IMR-90 (cell line): ENCODE results near the gene SUSD1. TPM values are rescaled to one million over a fixed set of nuclear protein-coding genes. Genes with fewer than 3 reads are reported as not detected.

ENCODE experiments used
- ATAC-seq: fragments of 200-7000 bp; cut with Tn5 transposase; 2 replicates; pipeline ENCODE4 v1.9.1; 2020; ENCODE audit warnings: low read depth, mild to moderate bottlenecking, moderate library complexity
- BruUV-seq: library from RNA; stranded (reverse); fragments of 400-500 nt; replicated peaks from 2 replicates; lab custom pipeline; 2021; lab: Mats Ljungman, UMichigan
- CTCF ChIA-PET: fragments of 300-600 bp; formaldehyde crosslinking; extraction: SDS; loops from one replicate; lab custom pipeline; 2021; ENCODE audit warnings: antibody characterized with exemption; lab: Yijun Ruan, JAX
- POLR2A ChIA-PET: fragments of 300-600 bp; sonication (Branson Sonifier 250); formaldehyde crosslinking; loops from one replicate; lab custom pipeline; 2022; ENCODE audit warnings: antibody characterized with exemption; ENCODE audit not compliant: unreplicated experiment; lab: Charles Lee
- DNase-seq: peaks from one replicate; pipeline ENCODE4 v3.0.0; 2013
- H2AFZ ChIP-seq: replicated peaks from 2 replicates; pipeline ENCODE3; 2013; ENCODE audit warnings: low read length, mild to moderate bottlenecking; ENCODE audit not compliant: poor library complexity
- H2AK5ac ChIP-seq: 2 replicates; pipeline ENCODE4 v1.6.1; 2013; ENCODE audit warnings: low read depth, low read length, inconsistent platforms
- H2AK9ac ChIP-seq: replicated peaks from 2 replicates; pipeline ENCODE3; 2013; ENCODE audit warnings: mild to moderate bottlenecking, low read depth, low read length, moderate library complexity; ENCODE audit not compliant: poor library complexity
- H2BK120ac ChIP-seq: 2 replicates; pipeline ENCODE4 v1.6.1; 2013; ENCODE audit warnings: low read depth, low read length, inconsistent platforms
- H2BK15ac ChIP-seq: 3 replicates; pipeline ENCODE4 v1.6.1; 2013; ENCODE audit warnings: low read depth, low read length, inconsistent platforms
- H2BK20ac ChIP-seq: 2 replicates; pipeline ENCODE4 v1.6.1; 2013; ENCODE audit warnings: low read depth, mild to moderate bottlenecking, inconsistent platforms, low read length, moderate library complexity
- H2BK5ac ChIP-seq: 2 replicates; pipeline ENCODE4 v1.6.1; 2013; ENCODE audit warnings: mild to moderate bottlenecking, low read depth, low read length, inconsistent platforms; ENCODE audit not compliant: poor library complexity, severe bottlenecking
- H3K14ac ChIP-seq: replicated peaks from 2 replicates; pipeline ENCODE4 v1.6.1; 2013; ENCODE audit warnings: low read depth, low read length, inconsistent platforms
- H3K18ac ChIP-seq: 2 replicates; pipeline ENCODE4 v1.6.1; 2013; ENCODE audit warnings: low read depth, low read length, control low read depth
- H3K23ac ChIP-seq: 2 replicates; pipeline ENCODE4 v1.6.1; 2013; ENCODE audit warnings: low read depth, low read length, inconsistent platforms
- H3K27ac ChIP-seq: 2 replicates; pipeline ENCODE4 v1.5.1; 2013; ENCODE audit warnings: mild to moderate bottlenecking, control low read depth, low read length; ENCODE audit not compliant: insufficient read depth
- H3K27me3 ChIP-seq: 2 replicates; pipeline ENCODE4 v1.6.1; 2013; ENCODE audit warnings: low read length; ENCODE audit not compliant: control insufficient read depth, insufficient read depth
- H3K36me3 ChIP-seq: 2 replicates; pipeline ENCODE4 v1.6.1; 2013; ENCODE audit warnings: low read length, mixed read lengths; ENCODE audit not compliant: control insufficient read depth, insufficient read depth
- H3K4ac ChIP-seq: 2 replicates; pipeline ENCODE4 v1.6.1; 2013; ENCODE audit warnings: low read depth, low read length, inconsistent platforms
- H3K4me1 ChIP-seq: 2 replicates; pipeline ENCODE4 v1.6.1; 2013; ENCODE audit warnings: low read length, mixed read lengths; ENCODE audit not compliant: control insufficient read depth, insufficient read depth
- H3K4me2 ChIP-seq: 2 replicates; pipeline ENCODE4 v1.6.1; 2013; ENCODE audit warnings: low read depth, mild to moderate bottlenecking, control low read depth, low read length, moderate library complexity
- H3K4me3 ChIP-seq: 2 replicates; pipeline ENCODE4 v1.5.1; 2013; ENCODE audit warnings: low read depth, mild to moderate bottlenecking, control low read depth, low read length, moderate library complexity; ENCODE audit not compliant: insufficient read depth
- H3K56ac ChIP-seq: 2 replicates; pipeline ENCODE4 v1.6.1; 2013; ENCODE audit warnings: low read length, inconsistent platforms; ENCODE audit not compliant: insufficient read depth; ENCODE audit errors: extremely low read depth
- H3K79me1 ChIP-seq, 2 experiments: 2 replicates each; pipeline ENCODE4 v1.6.1; 2013; ENCODE audit warnings: low read length in 2 of 2, inconsistent platforms in 1 of 2, low read depth in 1 of 2
- H3K9ac ChIP-seq: 2 replicates; pipeline ENCODE4 v1.6.1; 2013; ENCODE audit warnings: low read depth, low read length, control low read depth
- H3K9me1 ChIP-seq: 2 replicates; pipeline ENCODE4 v1.6.1; 2013; ENCODE audit warnings: low read length, inconsistent platforms; ENCODE audit not compliant: insufficient read depth
- H3K9me3 ChIP-seq: 2 replicates; pipeline ENCODE4 v1.6.1; 2013; ENCODE audit warnings: low read length; ENCODE audit not compliant: control insufficient read depth, insufficient read depth
- H4K20me1 ChIP-seq: 2 replicates; pipeline ENCODE4 v1.6.1; 2013; ENCODE audit warnings: low read length, inconsistent platforms; ENCODE audit not compliant: insufficient read depth
- H4K5ac ChIP-seq: 2 replicates; pipeline ENCODE4 v1.6.1; 2013; ENCODE audit warnings: mild to moderate bottlenecking, low read depth, low read length, control low read depth
- H4K8ac ChIP-seq, 2 experiments: 2 replicates each; pipeline ENCODE4 v1.6.1; 2013; ENCODE audit warnings: low read depth in 2 of 2, low read length in 2 of 2, control low read depth in 1 of 2, inconsistent platforms in 1 of 2
- H4K91ac ChIP-seq: 2 replicates; pipeline ENCODE4 v1.6.1; 2013; ENCODE audit warnings: low read depth, low read length, inconsistent platforms; ENCODE audit not compliant: insufficient read depth
- BHLHE40 ChIP-seq: fragments of 150-350 bp; IDR thresholded peaks from 2 replicates; pipeline ENCODE4 v1.6.1; 2016; ENCODE audit warnings: mild to moderate bottlenecking, low read depth, low read length
- CEBPB ChIP-seq: IDR thresholded peaks from 2 replicates; pipeline ENCODE4 v1.6.1; 2012; ENCODE audit warnings: low read depth, low read length, improper control_type of control experiment
- CHD1 ChIP-seq: IDR thresholded peaks from 2 replicates; pipeline ENCODE4 v1.6.1; 2012; ENCODE audit warnings: low read depth, low read length, improper control_type of control experiment
- CTCF ChIP-seq: conservative IDR thresholded peaks from 2 replicates; pipeline ENCODE4 v1.5.1; 2012; ENCODE audit warnings: mild to moderate bottlenecking, low read depth, low read length, improper control_type of control experiment
- ELK1 ChIP-seq: fragments of 150-350 bp; IDR thresholded peaks from 2 replicates; pipeline ENCODE4 v1.6.1; 2016; ENCODE audit warnings: low read depth, mild to moderate bottlenecking, low read length, moderate library complexity, borderline replicate concordance
- FOS ChIP-seq: fragments of 150-350 bp; IDR thresholded peaks from 2 replicates; pipeline ENCODE4 v1.6.1; 2016; ENCODE audit warnings: low read depth, low read length
- MAFK ChIP-seq: IDR thresholded peaks from 2 replicates; pipeline ENCODE4 v1.6.1; 2012; ENCODE audit warnings: low read depth, low read length, improper control_type of control experiment
- MAZ ChIP-seq: IDR thresholded peaks from 2 replicates; pipeline ENCODE4 v1.6.1; 2012; ENCODE audit warnings: low read depth, mild to moderate bottlenecking, low read length, improper control_type of control experiment, moderate library complexity, borderline replicate concordance
- MXI1 ChIP-seq: IDR thresholded peaks from 2 replicates; pipeline ENCODE4 v1.6.1; 2012; ENCODE audit warnings: low read depth, mild to moderate bottlenecking, low read length, moderate library complexity, borderline replicate concordance
- NFE2L2 ChIP-seq: fragments of 150-350 bp; IDR thresholded peaks from 2 replicates; pipeline ENCODE4 v1.6.1; 2016; ENCODE audit warnings: low read depth, mild to moderate bottlenecking, low read length
- POLR2A ChIP-seq: IDR thresholded peaks from 2 replicates; pipeline ENCODE4 v1.6.1; 2012; ENCODE audit warnings: mild to moderate bottlenecking, low read depth, low read length
- RAD21 ChIP-seq: IDR thresholded peaks from 2 replicates; pipeline ENCODE4 v1.6.1; 2012; ENCODE audit warnings: low read length, improper control_type of control experiment
- RCOR1 ChIP-seq: IDR thresholded peaks from 2 replicates; pipeline ENCODE4 v1.6.1; 2012; ENCODE audit warnings: mild to moderate bottlenecking, low read length, improper control_type of control experiment; ENCODE audit not compliant: insufficient replicate concordance
- RFX5 ChIP-seq: IDR thresholded peaks from 2 replicates; pipeline ENCODE4 v1.8.0; 2012; ENCODE audit warnings: low read depth, mild to moderate bottlenecking, low read length, moderate library complexity
- SMC3 ChIP-seq: fragments of 150-350 bp; IDR thresholded peaks from 2 replicates; pipeline ENCODE4 v1.6.1; 2016; ENCODE audit warnings: low read depth, mild to moderate bottlenecking, antibody characterized with exemption, low read length, moderate library complexity
- USF2 ChIP-seq: fragments of 150-350 bp; IDR thresholded peaks from 2 replicates; pipeline ENCODE4 v1.6.1; 2017; ENCODE audit warnings: mild to moderate bottlenecking, antibody characterized with exemption, low read length, low read depth
- WGBS, 2 experiments: methylation state at CpG; one replicate each; pipeline versions ENCODE4 v1.1.5 to v1.1.7; 2013; ENCODE audit warnings: missing lambda C conversion rate in 2 of 2; ENCODE audit not compliant: insufficient read length in 1 of 2; ENCODE audit errors: extremely low coverage in 2 of 2; 5-methylcytosine and 5-hydroxymethylcytosine counted together
- dilution Hi-C: fragments of 300-500 bp; cut with HindIII; formaldehyde crosslinking; loops from one replicate; pipeline ENCODE4 v1.14.3; 2018; ENCODE audit warnings: low sequenced_read_pairs; ENCODE audit not compliant: unreplicated experiment
- in situ Hi-C: fragments of 300-500 bp; cut with MboI; formaldehyde crosslinking; loops from 3 replicates; pipeline ENCODE4 v1.14.3; 2019; ENCODE audit warnings: low sequenced_read_pairs, inconsistent platforms, mixed read lengths
- intact Hi-C: fragments of 100-400 bp; cut with micrococcal nuclease; formaldehyde crosslinking; loops from 2 replicates; pipeline ENCODE4 v1.10.0; 2022
- polyA plus RNA-seq, 3 experiments: library from polyadenylated mRNA; depleted of rRNA; stranded (reverse); fragments of >200 nt; gene quantifications; 2 replicates each; pipeline ENCODE4 v1.2.3, GENCODE V29; 2012; ENCODE audit warnings: low replicate concordance in 1 of 3
- total RNA-seq: library from RNA; depleted of rRNA; stranded (reverse); fragments of >200 nt; gene quantifications from 2 replicates; pipeline ENCODE4 v1.2.3, GENCODE V29; 2012

The SUSD1 gene
- total and polyA plus RNA-seq, 2 of the 4 experiments (the other 2 are of a cell fraction): 4.0 to 4.7 TPM

- ChIA-PET CTCF (no interaction called here), POLR2A (no interaction called here)
- Histone ChIP-seq H2AK9ac (peak overlapping the region; percentile 38), H3K18ac (peak overlapping the region; percentile 74), H3K4me1 (peaks cover 18% of the 10 kb centered on the region), H3K23ac (no peak overlapping the region; the same call in 1 of the 2 replicates), H2BK20ac (peak overlapping the region; percentile 92), H3K4me2 (no peak overlapping the region; the same call in 1 of the 2 replicates), H3K9me3 (no peaks in the 10 kb centered on the region), H4K91ac (peak overlapping the region; percentile 51), H4K5ac (peak overlapping the region; percentile 83), H2AK5ac (peak overlapping the region; percentile 97), H3K27ac (peak overlapping the region; percentile 51), H3K27me3 (no peaks in the 10 kb centered on the region), H4K8ac (peak overlapping the region; percentile 79; a peak in 3 of 4 replicates), H3K4ac (peak overlapping the region; percentile 91), H2AFZ (peak overlapping the region; percentile 73), H2BK5ac (peak overlapping the region; percentile 44), H3K79me1 (peaks cover 0 to 7% of the 10 kb centered on the region in 2 experiments; a peak in 1 of 4 replicates), H3K56ac (no peak overlapping the region), H4K20me1 (no peaks in the 10 kb centered on the region), H3K36me3 (no peaks in the 10 kb centered on the region), H3K9ac (0 out of 2 replicates have a peak overlapping the region, but pooled peaks have one; percentile 22), H2BK15ac (peak overlapping the region; percentile 82; the same call in 2 of the 3 replicates), H3K9me1 (peaks cover 13% of the 10 kb centered on the region), H3K4me3 (no peak overlapping the region), H2BK120ac (peak overlapping the region; percentile 85), H3K14ac (peak overlapping the region; percentile 77)
- dilution Hi-C loops: no loop called here
- WGBS, 2 experiments: 85% methylated on average over 5 of the region's 8 CpGs; no CpG with 5 or more reads in 1 of the 2 experiments
- in situ Hi-C loops: no loop called here
- DNase-seq (no peak), ATAC-seq (no peak)
- TF ChIP-seq CTCF (no peak), RAD21 (no peak), NFE2L2 (no peak), CHD1 (no peak), FOS (no peak), MAFK (no peak), MAZ (no peak), SMC3 (no peak), POLR2A (no peak), RCOR1 (no peak), USF2 (no peak), BHLHE40 (no peak), MXI1 (no peak), ELK1 (no peak), CEBPB (no peak), RFX5 (no peak)
- BruUV-seq: no TSS peak
- intact Hi-C loops: no loop called here
These were observed 169.2 kb downstream of the SUSD1 start for GRCh38 chr9:112005939-112006338.
